ENCODE measurements around the gene HLA-DPA1. TPM values are rescaled to one million over a fixed set of nuclear protein-coding genes. Genes with fewer than 3 reads are reported as not detected.

The HLA-DPA1 gene
- total RNA-seq: not detected in 2 replicates

GRCh38 chr6:33073431-33073871, at the start of gene HLA-DPA1:
HLA-DPA1 (minus strand) TSS chr6:33073649.

GRCh38 chr6:33075568-33076405, 2.3 kb upstream of the HLA-DPA1 start, which contains the start of gene HLA-DPB1:
HLA-DPB1 (plus strand) TSS chr6:33075990; CDS start chr6:33076042, 52 bp downstream.

Other genes starting within 250 kb of the HLA-DPA1 start
- 16.2 and 16.4 TPM in 2 replicates for gene TAP2, start 234.9 kb downstream of the HLA-DPA1 start, total RNA-seq
- 18.8 and 20.0 TPM in 2 replicates for gene PSMB8, start 229.6 kb downstream of the HLA-DPA1 start, total RNA-seq
- gene TAP1, start 219.9 kb downstream of the HLA-DPA1 start, total RNA-seq: 27.2 and 28.7 TPM in 2 replicates
- 1.6 and 4.5 TPM in 2 replicates for gene PSMB9, start 219.5 kb downstream of the HLA-DPA1 start, total RNA-seq
- gene HLA-DMB, start 132.6 kb downstream of the HLA-DPA1 start, total RNA-seq: not detected in 2 replicates
- 0.28 and 1.6 TPM in 2 replicates for gene HLA-DMA, start 120.6 kb downstream of the HLA-DPA1 start, total RNA-seq
- 103 and 130 TPM in 2 replicates for gene BRD2, start 105.1 kb downstream of the HLA-DPA1 start, total RNA-seq
- gene HLA-DOA, start 64.1 kb downstream of the HLA-DPA1 start, total RNA-seq: 0.07 TPM in 1 of 2 replicates, not detected in the other
- 0.93 TPM in 1 of 2 replicates, not detected in the other for gene HLA-DPB1, start 2.3 kb upstream of the HLA-DPA1 start, total RNA-seq
- gene COL11A2, start 118.8 kb upstream of the HLA-DPA1 start, total RNA-seq: 0.07 TPM in 1 of 2 replicates, not detected in the other
- 14.9 and 17.1 TPM in 2 replicates for gene RXRB, start 127.0 kb upstream of the HLA-DPA1 start, total RNA-seq
- gene SLC39A7, start 127.2 kb upstream of the HLA-DPA1 start, total RNA-seq: 84.8 and 88.7 TPM in 2 replicates
- 28.8 and 35.9 TPM in 2 replicates for gene HSD17B8, start 131.0 kb upstream of the HLA-DPA1 start, total RNA-seq
- gene RING1, start 134.9 kb upstream of the HLA-DPA1 start, total RNA-seq: 14.3 and 16.4 TPM in 2 replicates
- 20.4 and 33.0 TPM in 2 replicates for gene VPS52, start 198.2 kb upstream of the HLA-DPA1 start, total RNA-seq
- 3,725 and 4,247 TPM in 2 replicates for gene RPS18, start 198.4 kb upstream of the HLA-DPA1 start, total RNA-seq
- gene B3GALT4, start 203.5 kb upstream of the HLA-DPA1 start, total RNA-seq: 8.2 and 8.7 TPM in 2 replicates
- 58.8 and 63.2 TPM in 2 replicates for gene WDR46, start 215.6 kb upstream of the HLA-DPA1 start, total RNA-seq
- 65.0 and 99.5 TPM in 2 replicates for gene PFDN6, start 216.0 kb upstream of the HLA-DPA1 start, total RNA-seq
- gene RGL2, start 225.3 kb upstream of the HLA-DPA1 start, total RNA-seq: 50.0 and 58.6 TPM in 2 replicates
- 73.3 and 78.8 TPM in 2 replicates for gene TAPBP, start 240.4 kb upstream of the HLA-DPA1 start, total RNA-seq
- 11.3 and 15.0 TPM in 2 replicates for gene ZBTB22, start 244.1 kb upstream of the HLA-DPA1 start, total RNA-seq
- 38.4 and 41.6 TPM in 2 replicates for gene DAXX, start 249.3 kb upstream of the HLA-DPA1 start, total RNA-seq

Measured in airway epithelial cell (primary cell).